HG03066 (cell line): Measurements from ENCODE around the gene BTN1A1.

ENCODE experiments used
- ATAC-seq: cut with Tn5 transposase; IDR thresholded peaks from one replicate; pipeline ENCODE4 v1.9.1; 2021; ENCODE audit warnings: low read depth; ENCODE audit not compliant: unreplicated experiment

Gene BTN1A1

GRCh38 chr6:26556263-26557070, 56.4 kb downstream of the BTN1A1 start:
- ATAC-seq, result no peak
